ENCODE measurements around the gene GBGT1. TPM values are rescaled to one million over a fixed set of nuclear protein-coding genes. Genes with fewer than 3 reads are reported as not detected.

GBGT1 gene
- total and polyA plus RNA-seq, 9 of the 15 experiments (the other 6 are each of a cell fraction or from before 2014, with no cell fraction given) = 0.55 to 25.8 (median 13.7) TPM

- TF ChIP-seq GATAD2A (IDR thresholded peaks at IDR 0.05) (peak; percentile 67; the same call in 1 of the 2 replicates), CXXC5 (CRISPR knock-in tag; IDR thresholded peaks at IDR 0.05) (peak; percentile 64; the same call in 1 of the 2 replicates), ZNF584 (CRISPR knock-in tag; IDR thresholded peaks at IDR 0.05; ENCODE audit: low read depth) (0 out of 2 replicates have a peak, but pooled peaks have one; percentile 52), JUND (IDR thresholded peaks at IDR 0.05; ENCODE audit: borderline replicate concordance, low read depth, low read length) (no peak), JUND (tag; IDR thresholded peaks at IDR 0.05; ENCODE audit: borderline replicate concordance, low read depth, low read length) (peak; percentile 13; the same call in 1 of the 3 replicates), RFX1 (IDR thresholded peaks at IDR 0.05) (no peak), ZNF589 (CRISPR knock-in tag; IDR thresholded peaks at IDR 0.05; ENCODE audit: low read depth) (0 out of 2 replicates have a peak, but pooled peaks have one; percentile 17), ZNF175 (CRISPR knock-in tag; IDR thresholded peaks at IDR 0.05; ENCODE audit: low read depth) (no peak; the same call in 1 of the 2 replicates), HDAC2 (IDR thresholded peaks at IDR 0.05) (peak; percentile 49; the same call in 1 of the 2 replicates), NFYB (IDR thresholded peaks at IDR 0.05; ENCODE audit: extremely low read depth, insufficient read length) (no peak), UBTF (IDR thresholded peaks at IDR 0.05; ENCODE audit: borderline replicate concordance in 1 of 2, low read depth in 2 of 2, low read length in 2 of 2) (0 out of 4 replicates have a peak, but pooled peaks of 1 of the 2 experiments have one; percentile 77), CREM (IDR thresholded peaks at IDR 0.05; ENCODE audit: low read depth) (no peak), FOXM1 (IDR thresholded peaks at IDR 0.05; ENCODE audit: low read depth) (no peak), FOXM1 (CRISPR knock-in tag; IDR thresholded peaks at IDR 0.05; ENCODE audit: low read depth) (no peak), FOXK2 (conservative IDR thresholded peaks at IDR 0.05 in 1 of 2, IDR thresholded peaks at IDR 0.05 in 1 of 2; ENCODE audit: low read depth in 2 of 2) (no peak), RREB1 (CRISPR knock-in tag; IDR thresholded peaks at IDR 0.05) (0 out of 2 replicates have a peak, but pooled peaks have one; percentile 60)
Observed at GRCh38 chr9:133137451-133138231, 26.1 kb downstream of the GBGT1 start (continued).

Data from K562 (cell line).